PC-9 (cell line): ENCODE results near the gene MGLL. TPM values are rescaled to one million over a fixed set of nuclear protein-coding genes. Genes with fewer than 3 reads are reported as not detected.
"Not testable (repeated sequence)": the region's sequence is repeated elsewhere in the genome, so short reads cannot be mapped to it uniquely, and the experiment has no call there.

ENCODE experiments used
- BruUV-seq: library from RNA; stranded (reverse); fragments of 400-500 nt; replicated peaks from 2 replicates; lab custom pipeline; 2021; lab: Mats Ljungman, UMichigan
- CTCF ChIA-PET: fragments of 300-600 bp; sonication (Branson Sonifier 250); formaldehyde crosslinking; loops from one replicate; lab custom pipeline; 2022; ENCODE audit warnings: antibody characterized with exemption; lab: Charles Lee
- POLR2A ChIA-PET: fragments of 300-600 bp; sonication (Branson Sonifier 250); formaldehyde crosslinking; loops from one replicate; lab custom pipeline; 2022; ENCODE audit warnings: antibody characterized with exemption; ENCODE audit not compliant: unreplicated experiment; lab: Charles Lee
- DNase-seq, 2 experiments: peaks; one replicate each; pipeline versions ENCODE4 v3.0.0 to v3.0.0-alpha.2; 2015 to 2022; ENCODE audit warnings: mixed read lengths in 1 of 2
- H2AFZ ChIP-seq: fragments of 200-600 bp; sonication (generic); 2 replicates; pipeline ENCODE4 v1.8.1; 2017; ENCODE audit warnings: antibody characterized with exemption
- H3F3A ChIP-seq: fragments of 200-600 bp; sonication (generic); 2 replicates; pipeline ENCODE4 v1.8.1; 2017; ENCODE audit warnings: antibody characterized with exemption, mild to moderate bottlenecking, low read depth; ENCODE audit not compliant: insufficient read depth
- H3K27ac ChIP-seq: fragments of 200-600 bp; sonication (generic); 2 replicates; pipeline ENCODE4 v1.6.1; 2016; ENCODE audit warnings: mixed run types
- H3K27me3 ChIP-seq: fragments of 200-600 bp; sonication (generic); 2 replicates; pipeline ENCODE4 v1.6.1; 2016; ENCODE audit warnings: low read depth, mixed run types; ENCODE audit not compliant: insufficient read depth
- H3K36me3 ChIP-seq: fragments of 200-600 bp; sonication (generic); 2 replicates; pipeline ENCODE4 v1.6.1; 2016; ENCODE audit warnings: low read depth, mixed run types
- H3K4me1 ChIP-seq: fragments of 200-600 bp; sonication (generic); replicated peaks from 2 replicates; pipeline ENCODE4 v1.6.1; 2016; ENCODE audit warnings: mixed run types; ENCODE audit not compliant: insufficient read depth
- H3K4me2 ChIP-seq: fragments of 200-600 bp; sonication (generic); 2 replicates; pipeline ENCODE4 v1.6.1; 2017; ENCODE audit warnings: mixed run types
- H3K4me3 ChIP-seq: fragments of 200-600 bp; sonication (generic); 2 replicates; pipeline ENCODE4 v1.6.1; 2016; ENCODE audit warnings: mixed run types
- H3K79me2 ChIP-seq: fragments of 200-600 bp; sonication (generic); 2 replicates; pipeline ENCODE4 v1.6.1; 2017; ENCODE audit warnings: low read depth, mixed run types
- H3K9me2 ChIP-seq: fragments of 200-600 bp; sonication (generic); 2 replicates; pipeline ENCODE4 v1.8.1; 2017; ENCODE audit warnings: mild to moderate bottlenecking; ENCODE audit not compliant: insufficient read depth
- H3K9me3 ChIP-seq: fragments of 200-600 bp; sonication (generic); 2 replicates; pipeline ENCODE4 v1.8.1; 2016; ENCODE audit warnings: low read depth; ENCODE audit not compliant: insufficient read depth
- H4K20me1 ChIP-seq: fragments of 200-600 bp; sonication (generic); 2 replicates; pipeline ENCODE4 v1.8.1; 2017; ENCODE audit not compliant: insufficient read depth
- EZH2 ChIP-seq: fragments of 200-600 bp; sonication (generic); IDR thresholded peaks from 2 replicates; pipeline ENCODE4 v1.8.0; 2017; ENCODE audit warnings: antibody characterized with exemption, low read depth
- intact Hi-C: fragments of 100-400 bp; cut with micrococcal nuclease; formaldehyde crosslinking; loops from one replicate; pipeline ENCODE4 v1.10.0; 2022; ENCODE audit not compliant: unreplicated experiment
- total RNA-seq: library from RNA; stranded (reverse); gene quantifications from 2 replicates; pipeline ENCODE4 v1.2.3, GENCODE V29; 2021
- TF ChIP-seq, protein P1 (sequence below): fragments of 200-600 bp; sonication (generic); conservative IDR thresholded peaks from 2 replicates; pipeline ENCODE4 v1.6.1; 2017; ENCODE audit warnings: mixed run types, antibody characterized with exemption, mild to moderate bottlenecking, moderate library complexity

Gene MGLL
- total RNA-seq, 1 experiment from 2014 or later: 30.7 TPM

DNA sequence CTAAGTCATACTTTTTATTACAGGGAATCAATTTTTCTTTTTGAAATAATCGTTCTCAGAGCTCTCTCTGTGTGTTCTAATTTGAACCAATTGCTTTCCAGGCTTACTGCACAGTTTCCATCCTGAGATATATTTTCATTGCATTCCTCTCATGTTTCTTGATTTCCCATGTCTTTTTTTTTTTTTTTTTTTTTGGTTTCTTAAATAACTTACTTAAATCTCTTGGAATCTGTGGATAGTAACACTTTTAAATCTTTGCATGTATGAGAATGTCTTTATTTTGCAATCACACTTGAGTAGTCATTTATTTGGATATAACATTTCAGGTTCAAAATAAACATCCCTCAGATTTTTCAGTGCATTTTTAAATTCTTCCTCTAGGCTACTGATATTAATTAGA, 164.1 kb downstream of the MGLL start:
- no peaks in the 10 kb centered on the region for H3K79me2 ChIP-seq
- ChIA-PET POLR2A (no interaction called here), CTCF (interaction anchor here (0.6 kb wide), 1 partner anchor 62 kb away, joined by 6 read pairs; no protein-coding TSS in a partner anchor)
- H3K9me3 ChIP-seq: no peaks in the 10 kb centered on the region
- intact Hi-C loops: no loop called here
- DNase-seq: no peak
- H2AFZ ChIP-seq: no peak overlapping the region
- H3F3A ChIP-seq: peaks cover 12% of the 10 kb centered on the region
- no peaks in the 10 kb centered on the region for H3K36me3 ChIP-seq
- no peak overlapping the region for H3K4me3 ChIP-seq
- H3K4me1 ChIP-seq: peaks cover 26% of the 10 kb centered on the region
- BruUV-seq: no TSS peak
- H4K20me1 ChIP-seq: no peaks in the 10 kb centered on the region
- H3K9me2 ChIP-seq: no peaks in the 10 kb centered on the region
- H3K27ac ChIP-seq: no peak overlapping the region
- no peak for TF ChIP-seq EZH2
- TF ChIP-seq, protein P1, sequence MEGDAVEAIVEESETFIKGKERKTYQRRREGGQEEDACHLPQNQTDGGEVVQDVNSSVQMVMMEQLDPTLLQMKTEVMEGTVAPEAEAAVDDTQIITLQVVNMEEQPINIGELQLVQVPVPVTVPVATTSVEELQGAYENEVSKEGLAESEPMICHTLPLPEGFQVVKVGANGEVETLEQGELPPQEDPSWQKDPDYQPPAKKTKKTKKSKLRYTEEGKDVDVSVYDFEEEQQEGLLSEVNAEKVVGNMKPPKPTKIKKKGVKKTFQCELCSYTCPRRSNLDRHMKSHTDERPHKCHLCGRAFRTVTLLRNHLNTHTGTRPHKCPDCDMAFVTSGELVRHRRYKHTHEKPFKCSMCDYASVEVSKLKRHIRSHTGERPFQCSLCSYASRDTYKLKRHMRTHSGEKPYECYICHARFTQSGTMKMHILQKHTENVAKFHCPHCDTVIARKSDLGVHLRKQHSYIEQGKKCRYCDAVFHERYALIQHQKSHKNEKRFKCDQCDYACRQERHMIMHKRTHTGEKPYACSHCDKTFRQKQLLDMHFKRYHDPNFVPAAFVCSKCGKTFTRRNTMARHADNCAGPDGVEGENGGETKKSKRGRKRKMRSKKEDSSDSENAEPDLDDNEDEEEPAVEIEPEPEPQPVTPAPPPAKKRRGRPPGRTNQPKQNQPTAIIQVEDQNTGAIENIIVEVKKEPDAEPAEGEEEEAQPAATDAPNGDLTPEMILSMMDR: no peak
- H3K4me2 ChIP-seq: no peak overlapping the region
- no peaks in the 10 kb centered on the region for H3K27me3 ChIP-seq

DNA sequence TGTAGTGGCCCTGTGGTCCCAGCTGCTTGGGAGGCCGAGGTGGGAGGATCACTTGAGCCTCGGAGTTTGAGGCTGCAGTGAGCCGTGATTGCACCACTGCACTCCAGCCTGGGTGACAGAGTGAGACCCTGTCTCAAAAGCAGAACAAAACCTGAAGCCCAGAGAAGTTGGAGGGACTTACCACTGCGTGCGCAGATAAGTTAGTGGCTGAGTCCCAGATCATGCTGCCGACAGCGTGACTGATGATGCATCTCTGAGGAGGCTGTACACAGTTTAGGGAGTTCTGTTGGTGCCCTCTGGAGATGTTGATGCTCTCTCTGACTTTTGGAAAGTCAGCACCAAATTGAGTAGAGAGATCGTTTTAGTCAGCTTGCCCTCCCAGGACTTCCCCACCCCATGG, 165.4 kb downstream of the MGLL start:
- DNase-seq: no peak
- CTCF ChIA-PET: interaction anchor here (0.6 kb wide), 1 partner anchor 136 kb away, joined by 9 read pairs; no protein-coding TSS in a partner anchor
- Histone ChIP-seq H3K9me3 (no peaks in the 10 kb centered on the region), H2AFZ (no peak overlapping the region), H3K27me3 (no peaks in the 10 kb centered on the region), H3K4me2 (no peak overlapping the region), H3F3A (peaks cover 12% of the 10 kb centered on the region), H3K36me3 (no peaks in the 10 kb centered on the region), H3K27ac (no peak overlapping the region), H3K9me2 (no peaks in the 10 kb centered on the region), H3K79me2 (no peaks in the 10 kb centered on the region), H3K4me1 (peaks cover 26% of the 10 kb centered on the region), H3K4me3 (no peak overlapping the region), H4K20me1 (no peaks in the 10 kb centered on the region)
- POLR2A ChIA-PET: no interaction called here
- no peak for TF ChIP-seq EZH2
- TF ChIP-seq, protein P1: no peak
- intact Hi-C loops: no loop called here
- BruUV-seq: no TSS peak

DNA sequence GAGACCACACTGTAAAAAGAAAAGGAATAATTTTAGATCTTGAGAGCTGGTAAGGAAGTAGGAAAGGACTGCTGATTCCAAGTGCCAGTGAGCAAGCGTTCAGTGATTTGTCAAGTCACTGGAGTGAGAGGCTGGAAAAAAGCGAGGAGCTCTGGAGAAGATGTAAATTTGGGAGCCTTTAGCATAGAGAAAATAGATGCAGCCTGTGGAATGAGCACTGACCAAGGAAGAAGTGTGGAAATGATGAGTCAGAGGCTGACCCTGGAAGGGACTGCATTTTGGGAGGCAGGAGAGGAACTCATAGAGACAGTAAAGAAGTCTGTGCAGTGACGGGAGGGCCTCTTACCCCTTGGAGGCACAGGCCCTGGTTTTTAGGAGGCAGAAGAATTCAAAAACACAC, 166.7 kb downstream of the MGLL start:
- Histone ChIP-seq H3K4me2 (0 out of 2 replicates have a peak overlapping the region, but pooled peaks have one; percentile 29), H3K27me3 (no peaks in the 10 kb centered on the region)

DNA sequence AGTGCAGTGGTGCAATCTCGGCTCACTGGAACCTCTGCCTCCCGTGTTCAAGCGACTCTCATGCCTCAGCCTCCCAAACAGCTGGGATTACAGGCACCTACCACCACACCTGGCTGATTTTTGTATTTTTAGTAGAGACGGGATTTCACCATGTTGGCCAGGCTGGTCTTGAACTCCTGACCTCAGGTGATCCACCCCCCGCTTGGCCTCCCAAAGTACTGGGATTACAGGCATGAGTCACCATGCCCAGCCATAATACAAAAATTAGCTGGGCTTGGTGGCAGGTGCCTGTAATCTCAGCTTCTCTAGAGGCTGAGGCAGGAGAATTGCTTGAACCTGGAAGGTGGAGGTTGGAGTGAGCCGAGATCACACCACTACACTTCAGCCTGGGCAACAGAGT, 167.3 kb downstream of the MGLL start:
- CTCF ChIA-PET: interaction anchor here (0.6 to 1.1 kb wide), 2 partner anchors 39 to 58 kb away, joined by 3 read pairs; no protein-coding TSS in a partner anchor
- Histone ChIP-seq H3K4me1 (peaks cover 26% of the 10 kb centered on the region), H3K27ac (peak overlapping the region; percentile 31; the same call in 1 of the 2 replicates), H3F3A (peaks cover 12% of the 10 kb centered on the region), H3K4me2 (0 out of 2 replicates have a peak overlapping the region, but pooled peaks have one; percentile 29)
- H3K9me2 ChIP-seq, DNase-seq, H2AFZ ChIP-seq, H3K79me2 ChIP-seq, H3K27me3 ChIP-seq, H3K9me3 ChIP-seq, H4K20me1 ChIP-seq, H3K36me3 ChIP-seq, POLR2A ChIA-PET, BruUV-seq, H3K4me3 ChIP-seq: not testable (repeated sequence)
- intact Hi-C loops: loop anchor here (5.0 kb wide), 1 partner anchor 397 kb away; the partner anchor contains the start of gene SEC61A1

More for the DNA sequence above, 166.7 kb downstream of the MGLL start:
- Histone ChIP-seq H3K4me3 (no peak overlapping the region), H3F3A (peaks cover 12% of the 10 kb centered on the region), H3K27ac (peak overlapping the region; percentile 31), H4K20me1 (no peaks in the 10 kb centered on the region), H3K4me1 (peaks cover 26% of the 10 kb centered on the region), H3K9me2 (no peaks in the 10 kb centered on the region), H2AFZ (no peak overlapping the region), H3K36me3 (no peaks in the 10 kb centered on the region), H3K79me2 (no peaks in the 10 kb centered on the region), H3K9me3 (no peaks in the 10 kb centered on the region)
- no peak for DNase-seq
- no peak for TF ChIP-seq EZH2
- TF ChIP-seq, protein P1: no peak
- ChIA-PET CTCF (interaction anchor here (1.1 kb wide), 1 partner anchor 39 kb away, joined by 3 read pairs; no protein-coding TSS in a partner anchor), POLR2A (no interaction called here)
- no TSS peak for BruUV-seq
- intact Hi-C loops: no loop called here
